ENCODE results near the gene MARK4.

- TF ChIP-seq, protein P1, sequence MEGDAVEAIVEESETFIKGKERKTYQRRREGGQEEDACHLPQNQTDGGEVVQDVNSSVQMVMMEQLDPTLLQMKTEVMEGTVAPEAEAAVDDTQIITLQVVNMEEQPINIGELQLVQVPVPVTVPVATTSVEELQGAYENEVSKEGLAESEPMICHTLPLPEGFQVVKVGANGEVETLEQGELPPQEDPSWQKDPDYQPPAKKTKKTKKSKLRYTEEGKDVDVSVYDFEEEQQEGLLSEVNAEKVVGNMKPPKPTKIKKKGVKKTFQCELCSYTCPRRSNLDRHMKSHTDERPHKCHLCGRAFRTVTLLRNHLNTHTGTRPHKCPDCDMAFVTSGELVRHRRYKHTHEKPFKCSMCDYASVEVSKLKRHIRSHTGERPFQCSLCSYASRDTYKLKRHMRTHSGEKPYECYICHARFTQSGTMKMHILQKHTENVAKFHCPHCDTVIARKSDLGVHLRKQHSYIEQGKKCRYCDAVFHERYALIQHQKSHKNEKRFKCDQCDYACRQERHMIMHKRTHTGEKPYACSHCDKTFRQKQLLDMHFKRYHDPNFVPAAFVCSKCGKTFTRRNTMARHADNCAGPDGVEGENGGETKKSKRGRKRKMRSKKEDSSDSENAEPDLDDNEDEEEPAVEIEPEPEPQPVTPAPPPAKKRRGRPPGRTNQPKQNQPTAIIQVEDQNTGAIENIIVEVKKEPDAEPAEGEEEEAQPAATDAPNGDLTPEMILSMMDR (IDR thresholded peaks at IDR 0.05): no peak
- TF ChIP-seq POLR2AphosphoS5 (IDR thresholded peaks at IDR 0.05) (no peak), POLR2A (IDR thresholded peaks at IDR 0.05) (no peak)
These were observed 97.5 kb downstream of the MARK4 start for GRCh38 chr19:45348367-45349125.
